ENCODE measurements around the gene KRTAP5-1.

Gene KRTAP5-1

GRCh38 chr11:1545432-1545831 lies 39.7 kb downstream of the KRTAP5-1 start:
- DNase-seq (ENCODE audit: low read depth): no peak

GRCh38 chr11:1544536-1544935 lies 40.5 kb downstream of the KRTAP5-1 start:
- no peak for DNase-seq (ENCODE audit: low read depth)

GRCh38 chr11:1543606-1544263 lies 41.3 kb downstream of the KRTAP5-1 start:
- DNase-seq (ENCODE audit: low read depth): no peak

GRCh38 chr11:1542267-1542666 lies 42.8 kb downstream of the KRTAP5-1 start:
- no peak for DNase-seq (ENCODE audit: low read depth)

- no peak for DNase-seq (ENCODE audit: low read depth)
These were observed 43.4 kb downstream of the KRTAP5-1 start for GRCh38 chr11:1541474-1542204.

GRCh38 chr11:1540074-1540473 lies 45.0 kb downstream of the KRTAP5-1 start:
- no peak for DNase-seq (ENCODE audit: low read depth)

DNA sequence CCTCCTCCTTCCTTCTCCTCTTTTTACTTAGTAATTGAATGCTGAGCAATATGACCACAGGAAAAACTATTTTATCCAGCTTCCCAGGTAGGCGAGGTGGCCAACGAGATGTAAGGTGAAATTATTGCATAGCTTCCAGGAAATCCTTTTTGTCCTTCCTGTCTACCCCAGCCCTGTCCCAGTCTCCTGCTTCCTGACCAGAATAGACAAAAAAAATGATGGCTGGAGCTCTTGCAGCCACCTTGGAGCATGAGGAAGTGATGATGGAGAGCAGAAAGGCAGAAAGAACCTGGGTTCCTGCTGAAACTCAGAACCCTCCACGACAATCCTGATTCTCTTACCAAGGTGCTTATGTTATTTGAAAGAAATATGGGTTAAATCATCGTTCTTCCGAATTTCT lies 46.9 kb downstream of the KRTAP5-1 start:
- DNase-seq (ENCODE audit: low read depth): no peak

DNA sequence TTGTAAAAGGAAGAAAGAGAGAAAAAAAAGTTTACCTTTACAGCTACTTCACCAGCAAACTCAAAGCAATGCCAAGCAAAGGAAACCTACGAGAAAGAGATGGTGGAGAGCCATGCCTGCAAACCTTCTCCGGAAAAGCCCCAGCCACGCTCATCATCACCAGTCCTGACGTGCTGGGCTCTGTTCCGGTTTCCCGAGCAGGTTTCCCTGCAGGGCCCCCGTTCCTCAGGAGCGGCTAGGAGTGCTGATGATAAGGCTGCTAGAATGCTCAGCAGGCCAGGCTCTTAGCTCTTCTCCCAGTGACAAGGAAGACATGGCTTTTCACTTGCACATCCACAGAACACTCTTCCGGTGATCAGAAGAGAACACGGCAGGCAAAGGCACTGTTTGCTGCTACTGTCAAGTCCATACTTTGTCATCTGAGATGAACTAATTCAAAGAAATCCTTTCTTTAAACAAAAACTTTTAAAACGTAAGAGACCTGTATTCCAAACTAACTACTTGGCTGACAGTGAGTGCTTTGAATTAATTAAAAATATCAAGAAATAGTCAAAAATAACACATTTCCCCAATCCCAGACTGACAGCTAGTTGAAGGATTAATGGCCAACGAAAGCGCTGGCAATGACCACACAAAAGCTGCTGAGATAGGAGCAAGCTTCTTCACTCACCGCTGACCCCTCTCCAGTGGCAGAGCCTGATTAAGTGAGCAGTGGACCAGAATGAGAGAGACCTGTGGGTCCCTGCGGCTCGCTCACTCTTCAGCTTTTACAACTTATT lies 48.8 kb downstream of the KRTAP5-1 start:
- DNase-seq (ENCODE audit: low read depth): no peak

GRCh38 chr11:1534682-1535081 lies 50.4 kb downstream of the KRTAP5-1 start:
- DNase-seq (ENCODE audit: low read depth): no peak

Measured in stimulated activated CD8-positive, alpha-beta memory T cell treated with anti-CD3 and anti-CD28 coated beads, Interleukin-12 subunit alpha, Interleukin-12 subunit beta, amount 100 ng/mL, for 4 hours (primary cell).